SU-DHL-6 (cell line): ENCODE measurements around the gene SETDB2.

ENCODE experiments used
- H2AFZ ChIP-seq: fragments of 200-600 bp; sonication (generic); 2 replicates; pipeline ENCODE4 v1.6.1; 2014; ENCODE audit warnings: low read depth, mild to moderate bottlenecking, moderate library complexity, mixed read lengths, antibody characterized with exemption, low read length; ENCODE audit not compliant: severe bottlenecking
- H3F3A ChIP-seq: fragments of 200-600 bp; shearing (Covaris generic); 2 replicates; pipeline ENCODE4 v1.6.0; 2016; ENCODE audit warnings: antibody characterized with exemption, mild to moderate bottlenecking; ENCODE audit not compliant: insufficient read depth
- H3K27ac ChIP-seq: fragments of 200-600 bp; sonication (generic); 2 replicates; pipeline ENCODE4 v1.5.1; 2016; ENCODE audit warnings: low read depth, mild to moderate bottlenecking, low read length, moderate library complexity, mixed read lengths
- H3K27me3 ChIP-seq: fragments of 200-600 bp; sonication (generic), shearing (Covaris generic); 2 replicates; pipeline ENCODE4 v1.6.0; 2014; ENCODE audit warnings: mild to moderate bottlenecking, low read length
- H3K36me3 ChIP-seq: fragments of 200-600 bp; sonication (generic); 2 replicates; pipeline ENCODE4 v1.6.1; 2014; ENCODE audit warnings: mild to moderate bottlenecking, low read length, mixed read lengths
- H3K4me2 ChIP-seq: fragments of 300-600, 200-600 bp; shearing (Covaris generic), sonication (generic); 2 replicates; pipeline ENCODE4 v1.6.0; 2014; ENCODE audit warnings: low read length, low read depth, mild to moderate bottlenecking; ENCODE audit not compliant: poor library complexity, severe bottlenecking
- H3K4me3 ChIP-seq: fragments of 200-600 bp; sonication (generic); 2 replicates; pipeline ENCODE4 v1.5.1; 2014; ENCODE audit warnings: antibody characterized with exemption, low read length, mild to moderate bottlenecking, mixed read lengths; ENCODE audit not compliant: insufficient read depth, poor library complexity, severe bottlenecking
- H3K79me2 ChIP-seq: fragments of 200-600 bp; sonication (generic); 2 replicates; pipeline ENCODE4 v1.6.1; 2014; ENCODE audit warnings: mild to moderate bottlenecking, low read length, moderate library complexity; ENCODE audit not compliant: insufficient read depth
- H3K9ac ChIP-seq: fragments of 200-600 bp; sonication (generic); 2 replicates; pipeline ENCODE4 v1.7.0; 2014; ENCODE audit warnings: mild to moderate bottlenecking, low read length
- H3K9me2 ChIP-seq: fragments of 200-600 bp; sonication (generic); replicated peaks from 2 replicates; pipeline ENCODE4 v1.6.1; 2014; ENCODE audit warnings: low read length; ENCODE audit not compliant: insufficient read depth
- H3K9me3 ChIP-seq: fragments of 200-600 bp; sonication (generic); 2 replicates; pipeline ENCODE4 v1.6.1; 2014; ENCODE audit warnings: low read length, mixed read lengths; ENCODE audit not compliant: insufficient read depth
- H4K20me1 ChIP-seq: fragments of 200-600 bp; sonication (generic); 2 replicates; pipeline ENCODE4 v1.6.1; 2014; ENCODE audit warnings: low read depth, mild to moderate bottlenecking, antibody characterized with exemption, low read length, moderate library complexity, mixed read lengths
- EZH2phosphoT487 ChIP-seq: fragments of 200-600 bp; sonication (generic), shearing (Covaris generic); conservative IDR thresholded peaks from 2 replicates; pipeline ENCODE4 v1.6.1; 2018; ENCODE audit warnings: mild to moderate bottlenecking, antibody characterized with exemption, low read length, moderate library complexity, mixed read lengths
- TF ChIP-seq, protein P1 (sequence below): fragments of 200-600 bp; sonication (generic); IDR thresholded peaks from one replicate; pipeline ENCODE4 v1.5.1; 2017; ENCODE audit warnings: antibody characterized with exemption, mild to moderate bottlenecking, low read length, moderate library complexity; ENCODE audit not compliant: insufficient read depth, poor library complexity, severe bottlenecking

Gene SETDB2

DNA sequence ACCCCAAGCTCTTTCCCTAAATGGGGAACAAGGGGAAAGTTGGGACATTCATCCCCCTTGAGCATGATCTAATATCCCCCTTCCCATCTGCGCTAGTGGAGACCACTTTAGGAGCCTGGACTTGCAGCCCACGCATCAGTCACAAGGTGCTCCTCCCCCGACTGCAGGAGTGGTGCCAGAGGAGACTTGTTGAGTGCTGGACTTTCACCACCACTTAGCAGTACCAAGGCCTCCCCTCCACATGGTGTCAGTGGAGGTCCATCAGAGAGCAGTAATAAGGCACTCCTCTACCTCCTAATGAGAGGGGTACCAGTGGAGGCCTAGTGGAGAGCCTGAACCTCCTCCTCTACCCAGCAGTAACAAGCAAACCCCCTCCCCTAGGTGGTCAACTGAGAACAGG is 22.7 kb upstream of the SETDB2 start:
- Histone ChIP-seq H3K36me3 (no peaks in the 10 kb centered on the region), H3K4me3 (no peak overlapping the region), H2AFZ (no peak overlapping the region), H3F3A (peaks cover 4% of the 10 kb centered on the region; the same call in 1 of the 2 replicates), H3K9ac (no peak overlapping the region), H3K9me2 (no peaks in the 10 kb centered on the region), H4K20me1 (no peaks in the 10 kb centered on the region), H3K4me2 (no peak overlapping the region), H3K79me2 (no peaks in the 10 kb centered on the region), H3K27me3 (no peaks in the 10 kb centered on the region), H3K27ac (no peak overlapping the region), H3K9me3 (no peaks in the 10 kb centered on the region)
- TF ChIP-seq, protein P1, sequence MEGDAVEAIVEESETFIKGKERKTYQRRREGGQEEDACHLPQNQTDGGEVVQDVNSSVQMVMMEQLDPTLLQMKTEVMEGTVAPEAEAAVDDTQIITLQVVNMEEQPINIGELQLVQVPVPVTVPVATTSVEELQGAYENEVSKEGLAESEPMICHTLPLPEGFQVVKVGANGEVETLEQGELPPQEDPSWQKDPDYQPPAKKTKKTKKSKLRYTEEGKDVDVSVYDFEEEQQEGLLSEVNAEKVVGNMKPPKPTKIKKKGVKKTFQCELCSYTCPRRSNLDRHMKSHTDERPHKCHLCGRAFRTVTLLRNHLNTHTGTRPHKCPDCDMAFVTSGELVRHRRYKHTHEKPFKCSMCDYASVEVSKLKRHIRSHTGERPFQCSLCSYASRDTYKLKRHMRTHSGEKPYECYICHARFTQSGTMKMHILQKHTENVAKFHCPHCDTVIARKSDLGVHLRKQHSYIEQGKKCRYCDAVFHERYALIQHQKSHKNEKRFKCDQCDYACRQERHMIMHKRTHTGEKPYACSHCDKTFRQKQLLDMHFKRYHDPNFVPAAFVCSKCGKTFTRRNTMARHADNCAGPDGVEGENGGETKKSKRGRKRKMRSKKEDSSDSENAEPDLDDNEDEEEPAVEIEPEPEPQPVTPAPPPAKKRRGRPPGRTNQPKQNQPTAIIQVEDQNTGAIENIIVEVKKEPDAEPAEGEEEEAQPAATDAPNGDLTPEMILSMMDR = peak; percentile 34
- no peak for TF ChIP-seq EZH2phosphoT487

DNA sequence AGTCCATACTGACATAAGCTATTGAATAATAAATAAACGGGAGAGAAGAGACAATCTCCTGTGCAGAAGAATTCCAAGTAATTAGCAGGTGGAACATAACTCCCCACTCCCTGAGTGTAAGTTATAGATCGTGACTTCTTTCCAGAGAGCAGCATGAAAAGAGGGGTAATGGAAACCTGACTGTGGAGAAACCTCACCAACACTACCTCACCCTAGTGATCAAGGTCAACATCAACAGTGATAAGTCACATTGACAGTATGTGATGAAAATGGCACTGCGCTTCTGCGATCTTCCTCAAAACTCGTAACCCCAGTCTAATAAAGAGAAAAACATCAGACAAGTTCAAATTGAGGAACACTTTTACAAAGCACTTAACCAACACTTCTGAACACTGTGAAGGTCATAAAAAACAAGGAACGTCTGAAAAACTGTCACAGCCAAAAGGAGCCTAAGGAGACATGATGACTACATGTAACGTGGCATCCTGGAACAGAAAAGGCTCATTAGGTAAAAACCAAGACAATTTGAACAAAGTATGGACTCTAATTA is 20.0 kb upstream of the SETDB2 start:
- H3K79me2 ChIP-seq = no peaks in the 10 kb centered on the region
- no peak overlapping the region for H3K27ac ChIP-seq
- no peaks in the 10 kb centered on the region for H3K9me3 ChIP-seq
- peaks cover 4% of the 10 kb centered on the region; the same call in 1 of the 2 replicates for H3F3A ChIP-seq
- no peaks in the 10 kb centered on the region for H3K9me2 ChIP-seq
- no peak overlapping the region for H2AFZ ChIP-seq
- no peak overlapping the region for H3K4me3 ChIP-seq
- H3K9ac ChIP-seq = no peak overlapping the region
- no peaks in the 10 kb centered on the region for H4K20me1 ChIP-seq
- H3K27me3 ChIP-seq = no peaks in the 10 kb centered on the region
- no peaks in the 10 kb centered on the region for H3K36me3 ChIP-seq
- H3K4me2 ChIP-seq = no peak overlapping the region
- TF ChIP-seq, protein P1 = no peak
- no peak for TF ChIP-seq EZH2phosphoT487

DNA sequence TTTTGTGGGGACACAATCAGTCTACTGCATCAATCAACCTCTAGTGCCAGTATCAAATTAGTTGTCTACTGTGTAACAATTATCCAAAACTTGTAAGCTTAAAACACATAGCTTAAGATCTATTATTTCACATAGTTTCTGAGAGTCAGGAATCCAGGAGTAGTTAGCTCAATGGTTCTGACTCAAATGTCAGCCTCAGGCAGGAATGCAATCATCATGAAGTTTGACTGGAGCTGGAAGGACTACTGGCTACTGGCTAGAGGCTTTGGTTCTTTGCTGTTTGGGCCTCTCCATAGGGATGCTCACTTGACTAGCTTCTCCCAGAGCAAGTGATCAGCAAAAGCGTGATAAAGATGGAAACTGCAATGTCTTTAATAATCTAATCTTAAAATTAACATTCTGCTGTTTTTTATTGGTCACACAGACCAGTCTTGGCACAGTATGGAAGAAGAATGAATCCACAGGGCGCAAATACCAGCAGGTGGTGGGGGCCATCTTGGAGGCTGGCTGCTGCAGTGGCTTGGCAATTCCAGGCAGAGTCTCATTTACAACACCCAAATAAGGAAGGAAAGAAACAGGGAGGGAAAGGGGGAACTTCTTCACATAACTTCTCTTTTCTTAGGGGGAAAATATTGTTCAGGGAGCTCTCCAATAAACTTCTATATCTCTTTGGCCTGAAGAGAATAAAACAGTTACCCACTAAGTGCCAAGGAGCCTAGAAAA is 15.9 kb upstream of the SETDB2 start:
- Histone ChIP-seq H2AFZ (no peak overlapping the region), H3K9me2 (no peaks in the 10 kb centered on the region), H3K36me3 (0 out of 2 replicates have a peak, but pooled peaks cover 2% of the 10 kb centered on the region), H3K4me3 (no peak overlapping the region), H3K79me2 (no peaks in the 10 kb centered on the region), H3K27me3 (no peaks in the 10 kb centered on the region), H3F3A (no peaks in the 10 kb centered on the region; the same call in 1 of the 2 replicates), H3K9me3 (no peaks in the 10 kb centered on the region), H3K9ac (no peak overlapping the region), H3K4me2 (no peak overlapping the region), H4K20me1 (no peaks in the 10 kb centered on the region), H3K27ac (no peak overlapping the region)
- TF ChIP-seq, protein P1 = no peak
